GM23338 (cell line): Measurements from ENCODE around the gene DMBX1. TPM values are rescaled to one million over a fixed set of nuclear protein-coding genes. Genes with fewer than 3 reads are reported as not detected.

ENCODE experiments used
- ATAC-seq: fragments of 200-7000 bp; cut with Tn5 transposase; 3 replicates; pipeline ENCODE4 v1.9.1; 2020
- DNase-seq: peaks from one replicate; pipeline ENCODE4 v3.0.0-alpha.2; 2015; ENCODE audit warnings: low spot score
- H2AFZ ChIP-seq: fragments of 200-600 bp; sonication (generic); 2 replicates; pipeline ENCODE4 v1.8.0; 2016; ENCODE audit warnings: antibody characterized with exemption, mild to moderate bottlenecking, moderate library complexity
- H3F3A ChIP-seq: fragments of 200-600 bp; sonication (generic); replicated peaks from 2 replicates; pipeline ENCODE4 v1.8.0; 2017; ENCODE audit warnings: antibody characterized with exemption, mixed run types, low read depth
- H3K27ac ChIP-seq: fragments of 200-600 bp; sonication (generic); 2 replicates; pipeline ENCODE4 v1.6.1; 2016; ENCODE audit warnings: low read depth
- H3K27me3 ChIP-seq: fragments of 200-600 bp; sonication (generic); 2 replicates; pipeline ENCODE4 v1.8.0; 2016; ENCODE audit warnings: mild to moderate bottlenecking, mixed run types, moderate library complexity; ENCODE audit not compliant: insufficient read depth
- H3K36me3 ChIP-seq: fragments of 200-600 bp; sonication (generic); 2 replicates; pipeline ENCODE4 v1.8.0; 2016; ENCODE audit warnings: mild to moderate bottlenecking; ENCODE audit not compliant: insufficient read depth
- H3K4me1 ChIP-seq: fragments of 200-600 bp; sonication (generic); 2 replicates; pipeline ENCODE4 v1.8.0; 2016; ENCODE audit warnings: mild to moderate bottlenecking, moderate library complexity; ENCODE audit not compliant: insufficient read depth
- H3K4me2 ChIP-seq: fragments of 200-600 bp; sonication (generic); 2 replicates; pipeline ENCODE4 v1.7.1; 2017; ENCODE audit warnings: mixed run types
- H3K4me3 ChIP-seq: fragments of 200-600 bp; sonication (generic); 2 replicates; pipeline ENCODE4 v1.6.1; 2016; ENCODE audit warnings: mixed run types
- H3K79me2 ChIP-seq: fragments of 200-600 bp; sonication (generic); replicated peaks from 2 replicates; pipeline ENCODE4 v1.8.0; 2017; ENCODE audit warnings: mild to moderate bottlenecking; ENCODE audit not compliant: insufficient read depth
- H3K9me2 ChIP-seq: fragments of 200-600 bp; sonication (generic); 2 replicates; pipeline ENCODE4 v1.8.0; 2017; ENCODE audit not compliant: insufficient read depth
- H4K20me1 ChIP-seq: fragments of 200-600 bp; sonication (generic); replicated peaks from 2 replicates; pipeline ENCODE4 v1.8.0; 2017; ENCODE audit warnings: mild to moderate bottlenecking; ENCODE audit not compliant: insufficient read depth
- H3K27ac Mint-ChIP-seq: 2 replicates; pipeline ENCODE4 v1.8.0; 2020; ENCODE audit warnings: inconsistent platforms, mild to moderate bottlenecking, moderate library complexity, mixed read lengths
- H3K27me3 Mint-ChIP-seq: 3 replicates; pipeline ENCODE4 v1.8.0; 2022; ENCODE audit warnings: low read depth, mild to moderate bottlenecking, moderate library complexity, mixed read lengths, inconsistent platforms; ENCODE audit not compliant: insufficient read depth, poor library complexity
- H3K36me3 Mint-ChIP-seq: 3 replicates; pipeline ENCODE4 v1.8.0; 2021; ENCODE audit warnings: low read depth, mild to moderate bottlenecking, inconsistent platforms, moderate library complexity, mixed read lengths
- H3K4me1 Mint-ChIP-seq: 3 replicates; pipeline ENCODE4 v1.8.0; 2020; ENCODE audit warnings: mild to moderate bottlenecking, inconsistent platforms, mixed read lengths
- H3K4me3 Mint-ChIP-seq: 3 replicates; pipeline ENCODE4 v1.8.0; 2021; ENCODE audit warnings: moderate library complexity, mild to moderate bottlenecking, inconsistent platforms, mixed read lengths
- H3K9me3 Mint-ChIP-seq: 3 replicates; pipeline ENCODE4 v1.8.0; 2020; ENCODE audit warnings: moderate library complexity, mild to moderate bottlenecking, inconsistent platforms, mixed read lengths
- EZH2 ChIP-seq: fragments of 200-600 bp; sonication (generic); IDR thresholded peaks from one replicate; pipeline ENCODE4 v1.8.0; 2017; ENCODE audit warnings: antibody characterized with exemption, mild to moderate bottlenecking, low read depth; ENCODE audit not compliant: unreplicated experiment
- EZH2phosphoT487 ChIP-seq: fragments of 200-600 bp; sonication (generic); IDR thresholded peaks from one replicate; pipeline ENCODE4 v1.8.1; 2018; ENCODE audit warnings: antibody characterized with exemption; ENCODE audit not compliant: unreplicated experiment
- JUNB ChIP-seq: IDR thresholded peaks from one replicate; pipeline ENCODE4 v1.6.1; 2016; ENCODE audit warnings: antibody characterized with exemption; ENCODE audit not compliant: unreplicated experiment
- NANOG ChIP-seq: IDR thresholded peaks from 2 replicates; pipeline ENCODE4 v1.6.1; 2016; ENCODE audit warnings: antibody characterized with exemption, borderline replicate concordance
- POLR2AphosphoS5 ChIP-seq: IDR thresholded peaks from 2 replicates; pipeline ENCODE4 v1.6.1; 2016; ENCODE audit warnings: antibody characterized with exemption, low read depth
- ZNF114 ChIP-seq: fragments of 250-450 bp; sonication (Bioruptor Pico); IDR thresholded peaks from 2 replicates; pipeline ENCODE4 v1.5.0; 2020; ENCODE audit warnings: mild to moderate bottlenecking, moderate library complexity
- ZNF331 ChIP-seq: fragments of 250-450 bp; sonication (Bioruptor Pico); IDR thresholded peaks from 2 replicates; pipeline ENCODE4 v1.5.0; 2020; ENCODE audit warnings: low read depth, mild to moderate bottlenecking, moderate library complexity
- polyA plus RNA-seq: library from polyadenylated mRNA; unstranded; fragments of >200 nt; fragmentation: Nextera tagmentation; extraction: Ambion mirVana; gene quantifications from 2 replicates; pipeline ENCODE4 v1.2.1, GENCODE V29; 2016
- total RNA-seq: library from RNA; depleted of rRNA; stranded (reverse); fragments of >200 nt; shearing (Covaris generic); gene quantifications from 2 replicates; pipeline ENCODE4 v1.2.3, GENCODE V29; 2014
- TF ChIP-seq, protein P1 (sequence below): IDR thresholded peaks from one replicate; pipeline ENCODE4 v1.6.1; 2018; ENCODE audit warnings: antibody characterized with exemption; ENCODE audit not compliant: unreplicated experiment
- TF ChIP-seq, protein P2 (sequence below), 2 experiments: fragments of 200-600 bp in 1 of 2; sonication (generic) in 1 of 2; conservative IDR thresholded peaks; 2 replicates each; pipeline versions ENCODE4 v1.5.1 to v1.6.1; 2016 to 2017; ENCODE audit warnings: antibody characterized with exemption in 2 of 2, low read depth in 2 of 2, mild to moderate bottlenecking in 2 of 2, moderate library complexity in 1 of 2
- TF ChIP-seq, protein P3 (sequence below): fragments of 250-450 bp; sonication (Bioruptor Pico); IDR thresholded peaks from 2 replicates; pipeline ENCODE4 v1.5.0; 2020; ENCODE audit warnings: mild to moderate bottlenecking, moderate library complexity

DMBX1 gene
- total and polyA plus RNA-seq, 2 experiments from 2014 or later, result 0.11 TPM; not detected in 1

DNA sequence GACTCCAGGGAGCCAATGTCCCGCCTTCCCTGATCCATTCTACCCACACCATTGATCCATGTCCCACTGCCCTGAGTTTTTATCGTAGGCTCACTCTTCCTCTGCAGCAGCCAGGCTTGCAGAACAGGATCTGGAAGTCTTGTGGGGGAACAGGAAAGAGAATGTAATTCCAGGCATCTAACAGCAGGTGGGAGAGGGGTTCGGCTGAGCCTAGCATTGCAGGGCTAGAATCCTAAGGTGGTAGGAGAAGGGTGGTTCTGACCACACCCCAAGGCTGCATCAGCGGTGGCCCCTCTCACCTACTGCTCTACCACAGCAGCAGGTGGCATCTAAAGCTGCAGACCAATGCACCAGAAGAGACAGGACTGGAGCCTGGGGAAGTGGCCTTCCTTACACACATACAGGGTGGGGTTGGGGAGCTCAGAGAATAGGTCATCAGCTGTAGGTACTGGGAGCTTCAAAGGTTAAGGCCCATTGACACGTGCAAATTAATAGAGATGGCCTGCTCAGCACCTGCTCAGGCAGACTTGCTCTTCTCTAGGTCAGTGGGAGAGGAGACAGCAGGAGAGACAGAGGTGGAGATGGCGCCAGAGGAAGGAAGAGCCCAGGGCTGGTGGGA is 41.3 kb downstream of the DMBX1 start:
- peaks cover 24% of the 10 kb centered on the region for H3K4me1 ChIP-seq
- H3F3A ChIP-seq, result peaks cover 14% of the 10 kb centered on the region
- DNase-seq (peak; percentile 72), ATAC-seq (peak; percentile 3)
- no peaks in the 10 kb centered on the region for H3K9me2 ChIP-seq
- no peaks in the 10 kb centered on the region for H3K36me3 ChIP-seq
- no peak overlapping the region for H2AFZ ChIP-seq
- peak overlapping the region; percentile 29; the same call in 1 of the 2 replicates for H3K4me2 ChIP-seq
- no peak overlapping the region for H3K4me3 ChIP-seq
- H3K4me1 Mint-ChIP-seq, result peaks cover 38% of the 10 kb centered on the region
- H3K9me3 Mint-ChIP-seq, result no peaks in the 10 kb centered on the region
- no peaks in the 10 kb centered on the region for H3K79me2 ChIP-seq
- H3K4me3 Mint-ChIP-seq, result no peak overlapping the region; the same call in 2 of the 3 replicates
- no peaks in the 10 kb centered on the region for H3K36me3 Mint-ChIP-seq
- no peak for TF ChIP-seq NANOG
- no peak for TF ChIP-seq ZNF331 (CRISPR knock-in tag)
- TF ChIP-seq, protein P1, sequence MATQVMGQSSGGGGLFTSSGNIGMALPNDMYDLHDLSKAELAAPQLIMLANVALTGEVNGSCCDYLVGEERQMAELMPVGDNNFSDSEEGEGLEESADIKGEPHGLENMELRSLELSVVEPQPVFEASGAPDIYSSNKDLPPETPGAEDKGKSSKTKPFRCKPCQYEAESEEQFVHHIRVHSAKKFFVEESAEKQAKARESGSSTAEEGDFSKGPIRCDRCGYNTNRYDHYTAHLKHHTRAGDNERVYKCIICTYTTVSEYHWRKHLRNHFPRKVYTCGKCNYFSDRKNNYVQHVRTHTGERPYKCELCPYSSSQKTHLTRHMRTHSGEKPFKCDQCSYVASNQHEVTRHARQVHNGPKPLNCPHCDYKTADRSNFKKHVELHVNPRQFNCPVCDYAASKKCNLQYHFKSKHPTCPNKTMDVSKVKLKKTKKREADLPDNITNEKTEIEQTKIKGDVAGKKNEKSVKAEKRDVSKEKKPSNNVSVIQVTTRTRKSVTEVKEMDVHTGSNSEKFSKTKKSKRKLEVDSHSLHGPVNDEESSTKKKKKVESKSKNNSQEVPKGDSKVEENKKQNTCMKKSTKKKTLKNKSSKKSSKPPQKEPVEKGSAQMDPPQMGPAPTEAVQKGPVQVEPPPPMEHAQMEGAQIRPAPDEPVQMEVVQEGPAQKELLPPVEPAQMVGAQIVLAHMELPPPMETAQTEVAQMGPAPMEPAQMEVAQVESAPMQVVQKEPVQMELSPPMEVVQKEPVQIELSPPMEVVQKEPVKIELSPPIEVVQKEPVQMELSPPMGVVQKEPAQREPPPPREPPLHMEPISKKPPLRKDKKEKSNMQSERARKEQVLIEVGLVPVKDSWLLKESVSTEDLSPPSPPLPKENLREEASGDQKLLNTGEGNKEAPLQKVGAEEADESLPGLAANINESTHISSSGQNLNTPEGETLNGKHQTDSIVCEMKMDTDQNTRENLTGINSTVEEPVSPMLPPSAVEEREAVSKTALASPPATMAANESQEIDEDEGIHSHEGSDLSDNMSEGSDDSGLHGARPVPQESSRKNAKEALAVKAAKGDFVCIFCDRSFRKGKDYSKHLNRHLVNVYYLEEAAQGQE, result no peak
- TF ChIP-seq, protein P2, sequence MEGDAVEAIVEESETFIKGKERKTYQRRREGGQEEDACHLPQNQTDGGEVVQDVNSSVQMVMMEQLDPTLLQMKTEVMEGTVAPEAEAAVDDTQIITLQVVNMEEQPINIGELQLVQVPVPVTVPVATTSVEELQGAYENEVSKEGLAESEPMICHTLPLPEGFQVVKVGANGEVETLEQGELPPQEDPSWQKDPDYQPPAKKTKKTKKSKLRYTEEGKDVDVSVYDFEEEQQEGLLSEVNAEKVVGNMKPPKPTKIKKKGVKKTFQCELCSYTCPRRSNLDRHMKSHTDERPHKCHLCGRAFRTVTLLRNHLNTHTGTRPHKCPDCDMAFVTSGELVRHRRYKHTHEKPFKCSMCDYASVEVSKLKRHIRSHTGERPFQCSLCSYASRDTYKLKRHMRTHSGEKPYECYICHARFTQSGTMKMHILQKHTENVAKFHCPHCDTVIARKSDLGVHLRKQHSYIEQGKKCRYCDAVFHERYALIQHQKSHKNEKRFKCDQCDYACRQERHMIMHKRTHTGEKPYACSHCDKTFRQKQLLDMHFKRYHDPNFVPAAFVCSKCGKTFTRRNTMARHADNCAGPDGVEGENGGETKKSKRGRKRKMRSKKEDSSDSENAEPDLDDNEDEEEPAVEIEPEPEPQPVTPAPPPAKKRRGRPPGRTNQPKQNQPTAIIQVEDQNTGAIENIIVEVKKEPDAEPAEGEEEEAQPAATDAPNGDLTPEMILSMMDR (conservative IDR thresholded peaks at IDR 0.05; ENCODE audit: low read depth in 2 of 2), result peak; percentile 18 to 48; a peak in 3 of 4 replicates
- no peaks in the 10 kb centered on the region; the same call in 1 of the 2 replicates for H4K20me1 ChIP-seq
- H3K27me3 Mint-ChIP-seq, result peaks cover 82% of the 10 kb centered on the region
- no peak overlapping the region for H3K27ac Mint-ChIP-seq
- H3K27ac ChIP-seq, result no peak overlapping the region
- H3K27me3 ChIP-seq, result peaks cover 98% of the 10 kb centered on the region

DNA sequence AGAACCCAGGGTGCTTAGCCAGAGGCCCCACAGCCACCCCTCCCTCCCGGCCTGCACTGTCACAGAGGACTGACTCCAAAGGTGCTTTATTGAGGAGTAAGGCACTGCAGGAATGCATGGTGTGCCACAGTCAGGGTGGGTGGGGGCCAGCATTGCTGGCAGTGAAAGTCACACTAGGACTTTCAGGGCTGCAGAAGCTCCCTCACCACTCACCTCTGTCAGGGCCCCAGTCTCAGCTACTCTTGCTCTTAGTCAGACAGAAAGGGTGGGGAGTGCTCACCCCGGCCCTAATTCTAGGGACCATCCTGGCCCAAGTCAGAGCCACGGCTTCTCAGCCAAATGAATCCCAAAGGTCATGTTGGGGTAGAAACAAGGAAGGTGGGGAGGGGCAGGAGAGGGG is 42.5 kb downstream of the DMBX1 start:
- Histone ChIP-seq H2AFZ (no peak overlapping the region), H3K4me1 (peaks cover 12% of the 10 kb centered on the region), H3F3A (peaks cover 11% of the 10 kb centered on the region), H3K9me2 (no peaks in the 10 kb centered on the region), H3K27ac (no peak overlapping the region), H4K20me1 (no peaks in the 10 kb centered on the region; the same call in 1 of the 2 replicates), H3K79me2 (no peaks in the 10 kb centered on the region), H3K27me3 (peaks cover 98% of the 10 kb centered on the region), H3K4me2 (no peak overlapping the region), H3K4me3 (no peak overlapping the region), H3K36me3 (no peaks in the 10 kb centered on the region)
- Mint-ChIP-seq H3K4me1 (peaks cover 26% of the 10 kb centered on the region), H3K27ac (no peak overlapping the region), H3K4me3 (no peak overlapping the region; the same call in 2 of the 3 replicates), H3K27me3 (peaks cover 71% of the 10 kb centered on the region), H3K36me3 (no peaks in the 10 kb centered on the region), H3K9me3 (no peaks in the 10 kb centered on the region)
- DNase-seq, result no peak
- no peak for ATAC-seq
- TF ChIP-seq JUNB (no peak), ZNF114 (no peak), POLR2AphosphoS5 (no peak), NANOG (no peak), EZH2 (no peak), EZH2phosphoT487 (no peak)
- TF ChIP-seq, protein P3, sequence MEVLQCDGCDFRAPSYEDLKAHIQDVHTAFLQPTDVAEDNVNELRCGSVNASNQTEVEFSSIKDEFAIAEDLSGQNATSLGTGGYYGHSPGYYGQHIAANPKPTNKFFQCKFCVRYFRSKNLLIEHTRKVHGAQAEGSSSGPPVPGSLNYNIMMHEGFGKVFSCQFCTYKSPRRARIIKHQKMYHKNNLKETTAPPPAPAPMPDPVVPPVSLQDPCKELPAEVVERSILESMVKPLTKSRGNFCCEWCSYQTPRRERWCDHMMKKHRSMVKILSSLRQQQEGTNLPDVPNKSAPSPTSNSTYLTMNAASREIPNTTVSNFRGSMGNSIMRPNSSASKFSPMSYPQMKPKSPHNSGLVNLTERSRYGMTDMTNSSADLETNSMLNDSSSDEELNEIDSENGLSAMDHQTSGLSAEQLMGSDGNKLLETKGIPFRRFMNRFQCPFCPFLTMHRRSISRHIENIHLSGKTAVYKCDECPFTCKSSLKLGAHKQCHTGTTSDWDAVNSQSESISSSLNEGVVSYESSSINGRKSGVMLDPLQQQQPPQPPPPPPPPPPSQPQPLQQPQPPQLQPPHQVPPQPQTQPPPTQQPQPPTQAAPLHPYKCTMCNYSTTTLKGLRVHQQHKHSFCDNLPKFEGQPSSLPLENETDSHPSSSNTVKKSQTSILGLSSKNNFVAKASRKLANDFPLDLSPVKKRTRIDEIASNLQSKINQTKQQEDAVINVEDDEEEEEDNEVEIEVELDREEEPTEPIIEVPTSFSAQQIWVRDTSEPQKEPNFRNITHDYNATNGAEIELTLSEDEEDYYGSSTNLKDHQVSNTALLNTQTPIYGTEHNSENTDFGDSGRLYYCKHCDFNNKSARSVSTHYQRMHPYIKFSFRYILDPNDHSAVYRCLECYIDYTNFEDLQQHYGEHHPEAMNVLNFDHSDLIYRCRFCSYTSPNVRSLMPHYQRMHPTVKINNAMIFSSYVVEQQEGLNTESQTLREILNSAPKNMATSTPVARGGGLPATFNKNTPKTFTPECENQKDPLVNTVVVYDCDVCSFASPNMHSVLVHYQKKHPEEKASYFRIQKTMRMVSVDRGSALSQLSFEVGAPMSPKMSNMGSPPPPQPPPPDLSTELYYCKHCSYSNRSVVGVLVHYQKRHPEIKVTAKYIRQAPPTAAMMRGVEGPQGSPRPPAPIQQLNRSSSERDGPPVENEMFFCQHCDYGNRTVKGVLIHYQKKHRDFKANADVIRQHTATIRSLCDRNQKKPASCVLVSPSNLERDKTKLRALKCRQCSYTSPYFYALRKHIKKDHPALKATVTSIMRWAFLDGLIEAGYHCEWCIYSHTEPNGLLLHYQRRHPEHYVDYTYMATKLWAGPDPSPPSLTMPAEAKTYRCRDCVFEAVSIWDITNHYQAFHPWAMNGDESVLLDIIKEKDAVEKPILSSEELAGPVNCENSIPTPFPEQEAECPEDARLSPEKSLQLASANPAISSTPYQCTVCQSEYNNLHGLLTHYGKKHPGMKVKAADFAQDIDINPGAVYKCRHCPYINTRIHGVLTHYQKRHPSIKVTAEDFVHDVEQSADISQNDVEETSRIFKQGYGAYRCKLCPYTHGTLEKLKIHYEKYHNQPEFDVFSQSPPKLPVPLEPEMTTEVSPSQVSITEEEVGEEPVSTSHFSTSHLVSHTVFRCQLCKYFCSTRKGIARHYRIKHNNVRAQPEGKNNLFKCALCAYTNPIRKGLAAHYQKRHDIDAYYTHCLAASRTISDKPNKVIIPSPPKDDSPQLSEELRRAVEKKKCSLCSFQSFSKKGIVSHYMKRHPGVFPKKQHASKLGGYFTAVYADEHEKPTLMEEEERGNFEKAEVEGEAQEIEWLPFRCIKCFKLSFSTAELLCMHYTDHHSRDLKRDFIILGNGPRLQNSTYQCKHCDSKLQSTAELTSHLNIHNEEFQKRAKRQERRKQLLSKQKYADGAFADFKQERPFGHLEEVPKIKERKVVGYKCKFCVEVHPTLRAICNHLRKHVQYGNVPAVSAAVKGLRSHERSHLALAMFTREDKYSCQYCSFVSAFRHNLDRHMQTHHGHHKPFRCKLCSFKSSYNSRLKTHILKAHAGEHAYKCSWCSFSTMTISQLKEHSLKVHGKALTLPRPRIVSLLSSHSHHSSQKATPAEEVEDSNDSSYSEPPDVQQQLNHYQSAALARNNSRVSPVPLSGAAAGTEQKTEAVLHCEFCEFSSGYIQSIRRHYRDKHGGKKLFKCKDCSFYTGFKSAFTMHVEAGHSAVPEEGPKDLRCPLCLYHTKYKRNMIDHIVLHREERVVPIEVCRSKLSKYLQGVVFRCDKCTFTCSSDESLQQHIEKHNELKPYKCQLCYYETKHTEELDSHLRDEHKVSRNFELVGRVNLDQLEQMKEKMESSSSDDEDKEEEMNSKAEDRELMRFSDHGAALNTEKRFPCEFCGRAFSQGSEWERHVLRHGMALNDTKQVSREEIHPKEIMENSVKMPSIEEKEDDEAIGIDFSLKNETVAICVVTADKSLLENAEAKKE (CRISPR knock-in tag), result no peak
